ENCODE measurements around the gene LTC4S. TPM values are rescaled to one million over a fixed set of nuclear protein-coding genes. Genes with fewer than 3 reads are reported as not detected.

LTC4S gene
- total and polyA plus RNA-seq, 9 of the 15 experiments (the other 6 are each of a cell fraction or from before 2014, with no cell fraction given): 0.17 to 0.77 (median 0.75) TPM; not detected in 6

GRCh38 chr5:179747811-179748210 lies 46.0 kb upstream of the LTC4S start:
- no peaks in the 10 kb centered on the region for H3K9me3 ChIP-seq (replicated peaks; ENCODE audit: control insufficient read depth, insufficient read depth, low read depth, low read length)
- no peak for ATAC-seq
- H3K4me3 ChIP-seq: no peak overlapping the region
- FAIRE-seq: no peak
- H3K9ac ChIP-seq (ENCODE audit: insufficient read depth in 1 of 2, low read depth in 2 of 2, low read length in 2 of 2): no peak overlapping the region
- intact Hi-C loops (cut with micrococcal nuclease) (no loop called here), in situ Hi-C loops (cut with MboI) (no loop called here)
- H3K27ac ChIP-seq (ENCODE audit: extremely low read depth, low read depth, low read length): no peak overlapping the region
- H3K4me2 ChIP-seq (ENCODE audit: insufficient read depth, low read length): no peak overlapping the region
- BruUV-seq (replicated peaks): no TSS peak
- peaks cover 70% of the 10 kb centered on the region for H3K79me2 ChIP-seq (ENCODE audit: control insufficient read depth, insufficient read depth, low read length)
- H2AFZ ChIP-seq (ENCODE audit: low read depth, low read length): no peak overlapping the region
- CTCF ChIA-PET (ENCODE audit: low intra/inter-chr PET ratio): no interaction called here
- no peaks in the 10 kb centered on the region; a peak in 1 of 5 replicates for H3K4me1 ChIP-seq (replicated peaks in 1 of 2; ENCODE audit: control insufficient read depth in 2 of 2, insufficient read depth in 2 of 2, low read length in 2 of 2)
- H3K9me1 ChIP-seq (ENCODE audit: control insufficient read depth, insufficient read depth, low read length): no peaks in the 10 kb centered on the region
- 91% methylated on average over 3 of the region's 3 CpGs for WGBS (ENCODE audit: insufficient coverage, low coverage, missing lambda C conversion rate)
- DNase-seq (ENCODE audit: extremely low read depth in 1 of 4, low spot score in 3 of 4): no peak
- H4K20me1 ChIP-seq (replicated peaks; ENCODE audit: control insufficient read depth, insufficient read depth, low read length): 0 out of 2 replicates have a peak, but pooled peaks cover 4% of the 10 kb centered on the region
- H3K27me3 ChIP-seq (ENCODE audit: control insufficient read depth in 2 of 2, insufficient read depth in 2 of 2, low read length in 2 of 2): no peaks in the 10 kb centered on the region
- POLR2A ChIA-PET: no interaction called here
- peaks cover 20% of the 10 kb centered on the region; the same call in 2 of the 3 replicates for H3K36me3 ChIP-seq (ENCODE audit: control insufficient read depth, insufficient read depth, low read length)
- no peak for TF ChIP-seq DPF2 (IDR thresholded peaks at IDR 0.05)
- no peak for TF ChIP-seq NCOA2 (IDR thresholded peaks at IDR 0.05; ENCODE audit: partially characterized antibody in 2 of 2)
- no peak for TF ChIP-seq ZNF398 (CRISPR knock-in tag; IDR thresholded peaks at IDR 0.05)
- no peak for TF ChIP-seq ZNF408 (CRISPR knock-in tag; IDR thresholded peaks at IDR 0.05; ENCODE audit: low read depth)
- no peak for TF ChIP-seq CHD7 (IDR thresholded peaks at IDR 0.05; ENCODE audit: low read depth, low read length)
- no peak for TF ChIP-seq ESRRA (IDR thresholded peaks at IDR 0.05; ENCODE audit: borderline replicate concordance, low read depth)
- TF ChIP-seq MTA1 (IDR thresholded peaks at IDR 0.05; ENCODE audit: borderline replicate concordance): no peak
- no peak for TF ChIP-seq HINFP (tag; conservative IDR thresholded peaks at IDR 0.05; ENCODE audit: low read depth)

Data from K562 (cell line).